ENCODE results near the gene MUC16. TPM values are rescaled to one million over a fixed set of nuclear protein-coding genes. Genes with fewer than 3 reads are reported as not detected.

The MUC16 gene
- total RNA-seq, 1 experiment from 2014 or later = 0.17 TPM

DNA sequence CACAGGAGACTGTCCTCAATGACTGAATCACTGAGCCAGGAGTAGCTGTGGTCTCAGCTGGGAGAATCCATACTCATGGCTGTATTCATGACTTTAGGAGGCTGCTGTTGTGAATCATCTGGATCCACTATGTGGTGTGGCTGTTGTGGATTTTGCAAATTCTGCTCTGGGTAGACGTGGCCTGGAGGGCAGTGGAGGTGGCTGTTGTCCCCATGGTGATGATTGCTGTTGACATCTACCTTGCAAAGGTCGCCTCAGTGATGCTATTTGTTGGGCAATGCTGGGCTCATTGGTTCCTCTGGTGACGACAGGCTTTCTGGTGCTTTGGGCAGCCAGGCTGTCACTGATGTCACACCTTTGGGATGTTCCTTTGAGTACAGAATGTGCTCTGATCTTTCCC lies 23.9 kb downstream of the MUC16 start:
- BruUV-seq (replicated peaks) = no TSS peak
- DNase-seq = no peak
- Mint-ChIP-seq H3K27me3 (ENCODE audit: unreplicated experiment) (no peaks in the 10 kb centered on the region), H3K27ac (ENCODE audit: unreplicated experiment) (no peak overlapping the region), H3K9me3 (ENCODE audit: low read depth, unreplicated experiment) (no peaks in the 10 kb centered on the region), H3K4me3 (ENCODE audit: low read depth, unreplicated experiment) (no peak overlapping the region), H3K4me1 (ENCODE audit: low read depth, unreplicated experiment) (no peaks in the 10 kb centered on the region), H3K36me3 (ENCODE audit: insufficient read depth, unreplicated experiment) (no peaks in the 10 kb centered on the region)
- CTCF ChIA-PET = no interaction called here
- TF ChIP-seq, protein P1, sequence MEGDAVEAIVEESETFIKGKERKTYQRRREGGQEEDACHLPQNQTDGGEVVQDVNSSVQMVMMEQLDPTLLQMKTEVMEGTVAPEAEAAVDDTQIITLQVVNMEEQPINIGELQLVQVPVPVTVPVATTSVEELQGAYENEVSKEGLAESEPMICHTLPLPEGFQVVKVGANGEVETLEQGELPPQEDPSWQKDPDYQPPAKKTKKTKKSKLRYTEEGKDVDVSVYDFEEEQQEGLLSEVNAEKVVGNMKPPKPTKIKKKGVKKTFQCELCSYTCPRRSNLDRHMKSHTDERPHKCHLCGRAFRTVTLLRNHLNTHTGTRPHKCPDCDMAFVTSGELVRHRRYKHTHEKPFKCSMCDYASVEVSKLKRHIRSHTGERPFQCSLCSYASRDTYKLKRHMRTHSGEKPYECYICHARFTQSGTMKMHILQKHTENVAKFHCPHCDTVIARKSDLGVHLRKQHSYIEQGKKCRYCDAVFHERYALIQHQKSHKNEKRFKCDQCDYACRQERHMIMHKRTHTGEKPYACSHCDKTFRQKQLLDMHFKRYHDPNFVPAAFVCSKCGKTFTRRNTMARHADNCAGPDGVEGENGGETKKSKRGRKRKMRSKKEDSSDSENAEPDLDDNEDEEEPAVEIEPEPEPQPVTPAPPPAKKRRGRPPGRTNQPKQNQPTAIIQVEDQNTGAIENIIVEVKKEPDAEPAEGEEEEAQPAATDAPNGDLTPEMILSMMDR (IDR thresholded peaks at IDR 0.05; ENCODE audit: unreplicated experiment) = no peak
- intact Hi-C loops (cut with micrococcal nuclease; ENCODE audit: unreplicated experiment) = no loop called here

DNA sequence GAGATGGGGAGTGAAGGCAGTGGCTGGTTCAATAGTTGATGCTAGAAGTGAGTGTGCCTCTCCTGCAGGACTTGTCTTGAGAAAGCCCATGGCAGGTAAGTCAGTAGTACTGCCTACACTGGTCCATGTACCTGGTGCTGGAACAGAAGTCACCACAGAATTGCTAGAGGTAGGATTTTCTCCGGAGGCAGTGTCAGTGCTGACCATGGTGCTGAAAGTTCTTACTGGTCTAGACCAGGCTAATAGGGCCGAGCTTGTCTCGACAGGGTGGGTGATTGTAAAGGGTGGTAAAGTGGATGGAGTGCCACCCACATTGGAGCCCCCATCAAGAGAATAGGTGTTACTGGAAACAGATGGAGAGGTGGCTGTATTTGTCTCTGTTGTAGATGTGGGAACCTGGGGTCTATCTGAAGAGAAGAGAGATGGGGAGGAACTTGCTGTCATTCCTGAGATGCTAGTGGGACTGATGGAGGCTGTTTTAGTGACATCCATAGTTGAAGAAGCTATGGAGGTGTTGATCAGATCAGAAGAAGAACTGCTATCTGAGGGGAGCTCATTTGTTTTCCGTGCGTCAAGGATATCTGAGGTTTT lies 36.6 kb downstream of the MUC16 start:
- H3K4me3 Mint-ChIP-seq (ENCODE audit: low read depth, unreplicated experiment) = no peak overlapping the region
- no peaks in the 10 kb centered on the region for H3K27me3 Mint-ChIP-seq (ENCODE audit: unreplicated experiment)
- no peaks in the 10 kb centered on the region for H3K4me1 Mint-ChIP-seq (ENCODE audit: low read depth, unreplicated experiment)
- CTCF ChIA-PET = no interaction called here
- DNase-seq = no peak
- TF ChIP-seq, protein P1 (IDR thresholded peaks at IDR 0.05; ENCODE audit: unreplicated experiment) = no peak
- no peaks in the 10 kb centered on the region for H3K36me3 Mint-ChIP-seq (ENCODE audit: insufficient read depth, unreplicated experiment)
- H3K27ac Mint-ChIP-seq (ENCODE audit: unreplicated experiment) = no peak overlapping the region
- intact Hi-C loops (cut with micrococcal nuclease; ENCODE audit: unreplicated experiment) = no loop called here
- no TSS peak for BruUV-seq (replicated peaks)
- peaks cover 7% of the 10 kb centered on the region for H3K9me3 Mint-ChIP-seq (ENCODE audit: low read depth, unreplicated experiment)

DNA sequence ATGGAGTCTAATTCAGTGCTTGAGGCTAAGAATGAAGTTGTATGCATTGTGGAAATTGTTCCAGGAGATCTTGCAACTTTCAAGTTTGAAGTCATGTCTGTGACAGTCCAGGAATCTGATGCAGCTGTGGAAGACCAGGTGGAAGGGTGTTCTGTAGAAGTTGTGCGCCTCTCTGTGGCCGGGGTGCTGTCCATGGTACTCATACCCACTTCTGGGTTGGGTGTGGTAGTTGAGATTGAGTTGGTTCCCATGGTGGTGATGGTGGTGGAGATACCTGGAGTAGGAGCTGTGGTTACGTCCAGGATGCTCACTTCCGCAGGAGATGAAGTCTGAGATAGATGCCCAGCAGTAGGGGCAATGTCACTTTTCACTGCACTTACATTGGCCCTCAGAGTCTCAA lies 44.3 kb downstream of the MUC16 start:
- H3K36me3 Mint-ChIP-seq (ENCODE audit: insufficient read depth, unreplicated experiment) = no peaks in the 10 kb centered on the region
- peaks cover 3% of the 10 kb centered on the region for H3K9me3 Mint-ChIP-seq (ENCODE audit: low read depth, unreplicated experiment)
- H3K4me1 Mint-ChIP-seq (ENCODE audit: low read depth, unreplicated experiment) = no peaks in the 10 kb centered on the region
- no peak overlapping the region for H3K27ac Mint-ChIP-seq (ENCODE audit: unreplicated experiment)
- TF ChIP-seq, protein P1 (IDR thresholded peaks at IDR 0.05; ENCODE audit: unreplicated experiment) = no peak
- CTCF ChIA-PET = no interaction called here
- H3K27me3 Mint-ChIP-seq (ENCODE audit: unreplicated experiment) = no peaks in the 10 kb centered on the region
- H3K4me3 Mint-ChIP-seq (ENCODE audit: low read depth, unreplicated experiment) = no peak overlapping the region
- intact Hi-C loops (cut with micrococcal nuclease; ENCODE audit: unreplicated experiment) = no loop called here
- no peak for DNase-seq
- no TSS peak for BruUV-seq (replicated peaks)

Other genes starting within 250 kb of the MUC16 start
- gene ZNF558, start 178.1 kb downstream of the MUC16 start, total RNA-seq (2022) = 12.3 and 13.2 TPM in 2 replicates
- gene MBD3L1, start 178.0 kb downstream of the MUC16 start, total RNA-seq (2022) = not detected in 2 replicates
- gene OR1M1, start 76.7 kb upstream of the MUC16 start, total RNA-seq (2022) = not detected in 2 replicates
- not detected in 2 replicates for gene OR7G2, start 97.1 kb upstream of the MUC16 start, total RNA-seq (2022)
- gene OR7G1, start 105.4 kb upstream of the MUC16 start, total RNA-seq (2022) = not detected in 2 replicates
- gene OR7G3, start 116.5 kb upstream of the MUC16 start, total RNA-seq (2022) = not detected in 2 replicates
- 25.4 and 26.3 TPM in 2 replicates for gene ZNF317, start 130.0 kb upstream of the MUC16 start, total RNA-seq (2022)
- gene OR7D2, start 168.6 kb upstream of the MUC16 start, total RNA-seq (2022) = not detected in 2 replicates
- gene OR7D4, start 209.2 kb upstream of the MUC16 start, total RNA-seq (2022) = not detected in 2 replicates
- gene OR7E24, start 240.5 kb upstream of the MUC16 start, total RNA-seq (2022) = not detected in 2 replicates